CD4-positive, alpha-beta T cell treated with Interleukin-15 for 1 hour (primary cell): ENCODE measurements around the gene TREM2.
"Not testable (repeated sequence)": the region's sequence is repeated elsewhere in the genome, so short reads cannot be mapped to it uniquely, and the experiment has no call there.

ENCODE experiments used
- DNase-seq: peaks from one replicate; pipeline ENCODE4 v3.0.0-alpha.2; 2020

The TREM2 gene

DNA sequence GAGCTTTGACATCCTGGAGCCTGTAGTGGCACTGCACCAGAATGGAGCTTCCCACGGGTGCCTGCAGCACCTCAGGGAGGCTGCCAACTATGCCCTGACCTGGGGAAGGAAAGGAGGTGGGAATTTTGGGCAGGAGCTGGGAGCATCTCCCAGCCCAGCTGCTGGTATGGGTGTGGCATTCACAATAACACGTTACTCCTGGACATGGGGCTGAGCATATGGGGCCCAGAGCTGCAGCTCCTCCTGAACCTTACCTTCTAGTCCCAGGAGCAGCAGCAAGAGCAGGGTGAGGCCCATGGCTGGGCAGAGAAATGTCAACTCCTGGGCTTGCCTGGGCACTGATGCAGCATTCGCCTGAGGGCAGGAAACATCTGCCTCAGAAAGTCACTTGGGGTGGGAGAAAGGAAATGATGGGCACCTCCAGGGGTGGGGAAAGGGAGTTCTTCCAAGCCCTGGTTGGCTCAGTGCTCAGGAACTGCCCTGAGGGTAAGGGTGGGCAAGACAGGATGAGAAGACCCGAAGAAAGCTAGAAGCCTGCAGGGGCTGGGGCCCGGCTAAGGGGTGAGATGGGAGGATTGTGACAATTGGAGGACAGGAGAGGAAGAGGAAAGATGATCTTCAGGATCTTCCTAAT is 8.8 kb downstream of the TREM2 start, which contains the start of gene TREML1:
Gene TREML1, minus strand, starts transcription at position 356 of the 634 bp plus-strand sequence. Its CDS starts 59 bp downstream, at position 297.
- DNase-seq, result no peak

DNA sequence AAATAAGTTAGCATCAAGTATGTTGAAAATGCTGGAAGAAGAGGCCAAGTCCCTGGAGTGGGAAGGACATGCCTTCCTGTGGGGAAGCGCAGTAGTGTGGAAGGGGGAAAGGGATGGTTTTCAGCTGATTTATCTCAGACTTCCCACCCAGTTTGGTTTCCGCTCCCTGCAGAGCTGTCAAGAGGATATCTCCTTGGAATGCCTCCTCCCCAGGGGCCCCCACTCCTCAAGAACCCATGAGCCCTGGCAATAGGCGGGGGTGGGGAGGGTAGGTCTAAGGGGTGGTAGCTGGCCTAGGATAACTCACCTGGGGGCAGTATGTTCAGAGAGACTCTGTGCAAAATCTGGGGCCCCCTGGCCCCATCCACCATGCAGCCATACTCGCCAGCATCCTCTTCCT is 9.5 kb downstream of the TREM2 start:
- no peak for DNase-seq

DNA sequence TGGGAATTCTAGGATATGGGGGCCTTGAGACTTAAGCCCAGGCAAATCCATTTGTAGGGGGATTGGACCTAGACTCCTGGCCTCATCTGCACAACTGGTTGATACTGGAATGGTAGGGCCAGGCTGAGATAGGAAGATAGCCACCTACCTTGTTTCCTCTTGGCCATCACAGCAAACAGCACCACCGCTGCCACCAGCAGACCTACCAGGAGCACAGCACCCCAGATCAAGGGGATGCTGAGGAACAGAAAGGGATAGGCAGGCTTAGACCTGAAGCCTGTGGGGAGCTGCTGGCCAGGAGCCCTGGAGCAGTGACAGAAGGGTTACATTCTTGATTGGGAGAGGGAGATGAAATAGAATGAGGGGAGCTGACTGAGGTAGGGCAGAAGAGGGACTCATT is 12.2 kb downstream of the TREM2 start:
- DNase-seq, result no peak

DNA sequence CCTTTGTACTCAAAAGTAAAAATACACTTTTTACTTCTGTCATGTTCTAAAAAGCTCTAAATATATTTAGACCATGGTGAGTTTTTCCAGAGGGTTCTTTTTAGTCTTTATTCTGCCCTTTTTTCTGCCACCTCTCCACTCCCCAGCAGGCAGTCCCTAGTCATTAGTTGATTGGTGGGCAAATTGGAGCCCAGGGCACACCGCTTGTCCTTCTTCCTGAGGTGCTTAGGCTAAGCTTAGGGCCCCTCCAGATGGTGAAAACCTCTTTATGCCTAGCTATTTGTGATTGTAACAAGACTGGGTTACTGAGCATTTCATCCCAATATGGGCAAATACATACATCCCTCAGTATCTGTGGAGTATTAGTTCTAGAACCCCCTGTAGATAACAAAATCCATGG is 15.0 kb downstream of the TREM2 start:
- no peak for DNase-seq

DNA sequence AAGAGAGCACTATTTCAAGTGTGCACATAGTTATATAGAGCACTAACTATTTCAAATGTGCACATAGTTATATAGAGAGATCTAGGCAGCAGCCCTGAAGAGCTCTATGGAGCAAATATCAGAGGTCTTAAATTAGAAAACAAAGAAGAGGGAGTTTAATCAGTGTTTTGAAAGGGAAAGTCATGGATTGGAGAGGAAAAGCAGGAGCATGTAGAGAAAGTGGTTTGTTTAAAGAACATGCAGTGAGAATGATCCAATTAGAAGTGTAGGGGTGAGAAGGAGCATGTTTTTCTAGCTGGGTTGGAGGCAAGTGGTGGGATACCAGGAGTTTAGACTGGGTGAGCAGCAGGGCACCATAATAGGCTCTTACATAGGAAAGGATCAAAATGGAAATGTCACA is 26.0 kb downstream of the TREM2 start:
- no peak for DNase-seq

DNA sequence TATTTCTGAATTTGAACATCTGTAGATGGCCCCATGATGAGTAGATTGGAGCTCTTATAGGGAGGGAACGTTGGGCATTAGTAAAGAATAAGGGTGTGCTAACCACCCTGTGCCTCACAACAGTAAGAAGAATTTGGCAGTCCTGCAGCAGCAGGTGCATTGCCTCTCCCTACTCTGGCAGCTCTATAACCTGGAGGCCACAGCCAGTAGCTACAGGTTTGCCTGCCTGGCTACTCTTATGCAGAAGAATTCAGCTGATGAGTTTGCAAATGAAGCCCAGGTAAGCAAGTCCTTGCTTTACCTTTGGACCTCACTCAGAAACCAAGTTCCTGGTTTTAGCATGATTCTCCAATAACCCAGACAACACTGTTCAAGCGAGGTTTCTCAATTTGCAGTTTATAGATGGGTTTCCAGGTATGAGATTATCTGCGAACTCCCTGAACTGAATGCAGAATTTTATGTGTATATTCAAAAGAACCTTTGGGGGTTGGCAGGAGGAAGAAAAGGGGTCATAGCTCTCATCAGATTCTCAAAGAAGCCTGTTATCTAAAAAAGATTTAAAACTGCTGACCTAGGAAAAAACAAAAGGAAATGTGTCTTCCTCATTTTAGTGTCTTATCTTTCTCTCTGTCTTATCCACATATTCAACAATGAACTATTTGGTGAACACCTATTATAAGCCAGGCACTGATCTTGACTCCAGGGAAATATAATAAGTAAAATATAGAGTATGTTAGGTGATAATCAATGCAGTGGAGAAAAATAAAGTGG is 27.7 kb downstream of the TREM2 start:
- no peak for DNase-seq

DNA sequence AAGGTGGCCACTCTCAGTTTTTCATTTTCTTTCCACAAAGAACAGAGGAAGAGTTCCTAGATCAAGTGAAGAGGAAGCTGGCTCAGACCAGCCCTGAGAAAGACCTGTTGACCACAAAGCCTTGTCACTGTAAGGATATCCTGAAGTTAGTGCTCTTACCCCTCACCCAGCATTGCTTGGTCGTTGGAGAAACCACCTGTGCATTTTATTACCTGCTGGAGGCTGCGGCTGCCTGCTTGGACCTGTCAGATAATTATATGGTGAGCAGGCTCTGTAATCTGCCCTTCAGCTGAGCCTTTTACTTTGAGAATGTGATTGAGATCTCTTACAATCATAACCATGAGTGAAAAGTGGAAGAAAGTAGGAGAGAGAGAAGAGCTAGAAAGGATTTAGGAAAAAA is 30.7 kb downstream of the TREM2 start:
- no peak for DNase-seq

DNA sequence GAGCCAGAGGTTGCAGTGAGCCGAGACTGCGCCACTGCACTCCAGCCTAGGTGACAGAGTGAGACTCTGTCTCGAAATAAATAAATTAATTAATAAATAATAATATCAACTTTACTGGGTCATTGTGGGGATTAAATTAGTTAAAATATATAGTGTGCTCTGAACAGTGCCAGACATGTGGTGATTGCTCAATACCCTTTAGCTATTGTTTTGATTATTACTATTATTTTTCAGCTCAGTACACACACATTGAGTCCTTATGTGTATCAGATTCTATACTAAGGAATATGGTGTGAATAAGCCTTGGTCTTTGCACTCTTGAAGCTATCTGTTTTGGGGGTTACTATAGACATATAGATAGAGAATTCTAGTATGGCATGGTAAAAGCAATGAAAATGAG is 37.6 kb downstream of the TREM2 start:
- DNase-seq, result no peak

DNA sequence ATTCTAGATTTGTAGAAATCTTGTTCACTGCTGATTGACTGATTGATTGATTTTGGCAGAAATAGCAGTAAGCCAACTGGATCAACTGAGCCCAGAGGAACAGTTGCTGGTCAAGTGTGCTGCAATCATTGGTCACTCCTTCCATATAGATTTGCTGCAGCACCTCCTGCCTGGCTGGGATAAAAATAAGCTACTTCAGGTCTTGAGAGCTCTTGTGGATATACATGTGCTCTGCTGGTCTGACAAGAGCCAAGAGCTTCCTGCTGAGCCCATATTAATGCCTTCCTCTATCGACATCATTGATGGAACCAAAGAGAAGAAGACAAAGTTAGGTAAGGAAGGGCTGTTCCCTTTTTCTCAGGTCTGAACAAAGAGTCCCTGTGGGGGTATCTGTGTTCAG is 40.0 kb downstream of the TREM2 start:
- DNase-seq, result no peak

DNA sequence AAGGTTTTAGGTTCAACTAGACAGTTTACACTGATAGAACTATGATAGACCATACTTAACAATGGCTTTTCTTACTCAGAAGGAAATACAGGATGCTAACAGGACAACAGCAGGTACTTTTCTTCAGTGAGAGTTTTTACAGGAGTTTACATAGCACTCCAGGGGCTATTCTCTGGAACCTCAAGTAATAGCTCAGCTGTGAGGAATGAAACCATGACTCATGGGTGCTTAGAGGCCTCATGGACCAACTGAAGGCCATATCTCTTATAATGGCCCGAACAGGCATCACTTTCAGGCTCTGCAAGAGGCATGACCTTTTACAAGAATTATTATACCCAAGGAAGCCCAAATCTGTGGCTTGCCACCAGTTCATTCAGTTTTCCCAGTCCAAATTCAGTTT is 40.5 kb downstream of the TREM2 start:
- no peak for DNase-seq

DNA sequence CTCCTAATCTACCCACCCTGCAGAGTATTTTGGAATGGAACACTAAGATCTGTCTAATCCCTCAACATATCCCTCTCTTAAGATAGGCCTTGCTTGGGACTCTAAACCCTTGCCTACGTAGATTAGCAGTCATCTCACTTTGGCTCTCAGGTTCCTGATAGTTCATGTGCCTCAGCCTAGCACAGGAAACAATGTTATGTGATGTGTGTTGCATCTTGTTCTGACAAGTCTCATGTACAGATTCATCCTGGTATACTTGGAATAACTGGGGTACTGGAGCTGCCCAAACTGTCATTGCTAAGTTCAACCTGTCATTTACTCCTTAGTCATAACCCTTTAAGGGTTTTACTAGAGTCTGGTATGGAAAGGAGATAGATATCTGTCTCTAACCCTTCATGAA is 42.9 kb downstream of the TREM2 start:
- no peak for DNase-seq

DNA sequence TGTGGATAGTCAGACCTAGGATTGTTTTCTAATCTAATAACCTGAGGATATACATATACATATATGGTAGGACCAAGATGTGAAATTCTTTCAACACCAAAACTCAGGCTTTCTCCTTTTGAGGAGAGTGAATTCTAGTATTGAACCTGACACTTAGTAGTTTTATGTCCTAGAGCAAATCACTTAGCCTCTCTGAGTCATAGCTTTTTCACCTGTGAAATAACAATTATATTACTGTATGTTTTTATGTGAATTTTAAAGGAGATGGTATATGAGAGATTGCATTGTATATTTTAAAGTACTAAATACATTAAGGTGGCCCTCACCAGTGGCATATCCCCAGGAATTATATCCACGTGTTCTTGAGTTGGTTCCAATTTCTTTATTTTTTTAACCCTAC is 43.4 kb downstream of the TREM2 start:
- DNase-seq, result no peak

DNA sequence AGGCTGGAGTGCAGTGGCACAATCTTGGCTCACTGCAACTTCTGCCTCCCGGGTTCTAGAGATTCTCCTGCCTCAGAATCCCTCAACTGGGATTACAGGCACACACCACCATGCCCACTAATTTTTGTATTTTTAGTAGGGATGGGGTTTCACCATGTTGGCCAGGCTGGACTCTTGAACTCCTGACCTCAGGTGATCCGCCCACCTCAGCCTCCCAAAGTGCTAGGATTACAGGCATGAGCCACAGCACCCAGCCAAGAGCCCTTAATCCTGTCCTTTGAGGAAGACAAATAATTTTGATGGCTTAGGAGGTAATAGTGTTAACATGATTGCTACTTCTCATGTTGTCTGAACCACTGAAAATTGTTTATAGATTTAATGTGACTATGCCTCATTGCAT is 47.9 kb downstream of the TREM2 start:
- DNase-seq, result not testable (repeated sequence)

DNA sequence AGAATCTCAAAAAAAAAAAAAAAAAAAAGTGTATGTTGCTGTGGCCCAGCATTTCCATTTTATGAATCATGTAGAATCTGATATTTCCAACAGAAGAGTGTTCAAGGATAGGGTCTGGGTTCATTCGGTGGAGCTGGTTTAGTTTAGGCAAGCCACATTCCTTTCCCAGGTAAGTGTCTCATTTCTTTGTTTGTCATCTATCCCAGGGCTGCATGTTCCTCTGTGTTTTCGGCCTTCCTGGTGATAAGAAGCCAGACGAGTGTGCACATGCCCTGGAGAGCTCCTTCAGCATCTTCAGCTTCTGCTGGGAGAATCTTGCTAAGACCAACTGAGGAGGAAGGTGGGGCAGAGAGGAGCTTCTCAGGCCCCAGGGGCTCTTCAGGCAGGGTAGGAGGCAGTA is 51.9 kb downstream of the TREM2 start:
- no peak for DNase-seq
